Measurements from ENCODE around the gene ARHGAP26. TPM values are rescaled to one million over a fixed set of nuclear protein-coding genes. Genes with fewer than 3 reads are reported as not detected.

Gene ARHGAP26
- total and polyA plus RNA-seq, 2 experiments from 2014 or later: 9.5 to 16.8 TPM

DNA sequence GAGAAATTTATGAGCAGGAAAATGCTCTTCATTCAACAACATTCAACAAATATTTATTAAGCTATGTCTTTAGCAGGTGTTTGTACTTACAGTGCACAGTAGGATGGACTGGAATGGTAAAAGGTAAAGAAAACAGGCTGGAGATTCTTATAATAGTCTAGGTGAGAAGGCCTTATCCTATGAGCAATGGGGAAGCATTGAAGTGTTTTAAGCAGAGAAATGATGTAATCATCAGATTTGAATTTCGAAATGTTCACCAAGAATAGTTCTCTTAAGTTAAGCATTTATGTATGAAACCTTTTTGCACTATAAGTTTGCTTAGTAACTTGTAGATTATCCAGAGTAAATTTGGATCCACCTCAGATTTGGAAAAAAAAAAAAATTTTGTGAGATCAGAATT is 424.0 kb downstream of the ARHGAP26 start (continued):
- TF ChIP-seq, protein P1, sequence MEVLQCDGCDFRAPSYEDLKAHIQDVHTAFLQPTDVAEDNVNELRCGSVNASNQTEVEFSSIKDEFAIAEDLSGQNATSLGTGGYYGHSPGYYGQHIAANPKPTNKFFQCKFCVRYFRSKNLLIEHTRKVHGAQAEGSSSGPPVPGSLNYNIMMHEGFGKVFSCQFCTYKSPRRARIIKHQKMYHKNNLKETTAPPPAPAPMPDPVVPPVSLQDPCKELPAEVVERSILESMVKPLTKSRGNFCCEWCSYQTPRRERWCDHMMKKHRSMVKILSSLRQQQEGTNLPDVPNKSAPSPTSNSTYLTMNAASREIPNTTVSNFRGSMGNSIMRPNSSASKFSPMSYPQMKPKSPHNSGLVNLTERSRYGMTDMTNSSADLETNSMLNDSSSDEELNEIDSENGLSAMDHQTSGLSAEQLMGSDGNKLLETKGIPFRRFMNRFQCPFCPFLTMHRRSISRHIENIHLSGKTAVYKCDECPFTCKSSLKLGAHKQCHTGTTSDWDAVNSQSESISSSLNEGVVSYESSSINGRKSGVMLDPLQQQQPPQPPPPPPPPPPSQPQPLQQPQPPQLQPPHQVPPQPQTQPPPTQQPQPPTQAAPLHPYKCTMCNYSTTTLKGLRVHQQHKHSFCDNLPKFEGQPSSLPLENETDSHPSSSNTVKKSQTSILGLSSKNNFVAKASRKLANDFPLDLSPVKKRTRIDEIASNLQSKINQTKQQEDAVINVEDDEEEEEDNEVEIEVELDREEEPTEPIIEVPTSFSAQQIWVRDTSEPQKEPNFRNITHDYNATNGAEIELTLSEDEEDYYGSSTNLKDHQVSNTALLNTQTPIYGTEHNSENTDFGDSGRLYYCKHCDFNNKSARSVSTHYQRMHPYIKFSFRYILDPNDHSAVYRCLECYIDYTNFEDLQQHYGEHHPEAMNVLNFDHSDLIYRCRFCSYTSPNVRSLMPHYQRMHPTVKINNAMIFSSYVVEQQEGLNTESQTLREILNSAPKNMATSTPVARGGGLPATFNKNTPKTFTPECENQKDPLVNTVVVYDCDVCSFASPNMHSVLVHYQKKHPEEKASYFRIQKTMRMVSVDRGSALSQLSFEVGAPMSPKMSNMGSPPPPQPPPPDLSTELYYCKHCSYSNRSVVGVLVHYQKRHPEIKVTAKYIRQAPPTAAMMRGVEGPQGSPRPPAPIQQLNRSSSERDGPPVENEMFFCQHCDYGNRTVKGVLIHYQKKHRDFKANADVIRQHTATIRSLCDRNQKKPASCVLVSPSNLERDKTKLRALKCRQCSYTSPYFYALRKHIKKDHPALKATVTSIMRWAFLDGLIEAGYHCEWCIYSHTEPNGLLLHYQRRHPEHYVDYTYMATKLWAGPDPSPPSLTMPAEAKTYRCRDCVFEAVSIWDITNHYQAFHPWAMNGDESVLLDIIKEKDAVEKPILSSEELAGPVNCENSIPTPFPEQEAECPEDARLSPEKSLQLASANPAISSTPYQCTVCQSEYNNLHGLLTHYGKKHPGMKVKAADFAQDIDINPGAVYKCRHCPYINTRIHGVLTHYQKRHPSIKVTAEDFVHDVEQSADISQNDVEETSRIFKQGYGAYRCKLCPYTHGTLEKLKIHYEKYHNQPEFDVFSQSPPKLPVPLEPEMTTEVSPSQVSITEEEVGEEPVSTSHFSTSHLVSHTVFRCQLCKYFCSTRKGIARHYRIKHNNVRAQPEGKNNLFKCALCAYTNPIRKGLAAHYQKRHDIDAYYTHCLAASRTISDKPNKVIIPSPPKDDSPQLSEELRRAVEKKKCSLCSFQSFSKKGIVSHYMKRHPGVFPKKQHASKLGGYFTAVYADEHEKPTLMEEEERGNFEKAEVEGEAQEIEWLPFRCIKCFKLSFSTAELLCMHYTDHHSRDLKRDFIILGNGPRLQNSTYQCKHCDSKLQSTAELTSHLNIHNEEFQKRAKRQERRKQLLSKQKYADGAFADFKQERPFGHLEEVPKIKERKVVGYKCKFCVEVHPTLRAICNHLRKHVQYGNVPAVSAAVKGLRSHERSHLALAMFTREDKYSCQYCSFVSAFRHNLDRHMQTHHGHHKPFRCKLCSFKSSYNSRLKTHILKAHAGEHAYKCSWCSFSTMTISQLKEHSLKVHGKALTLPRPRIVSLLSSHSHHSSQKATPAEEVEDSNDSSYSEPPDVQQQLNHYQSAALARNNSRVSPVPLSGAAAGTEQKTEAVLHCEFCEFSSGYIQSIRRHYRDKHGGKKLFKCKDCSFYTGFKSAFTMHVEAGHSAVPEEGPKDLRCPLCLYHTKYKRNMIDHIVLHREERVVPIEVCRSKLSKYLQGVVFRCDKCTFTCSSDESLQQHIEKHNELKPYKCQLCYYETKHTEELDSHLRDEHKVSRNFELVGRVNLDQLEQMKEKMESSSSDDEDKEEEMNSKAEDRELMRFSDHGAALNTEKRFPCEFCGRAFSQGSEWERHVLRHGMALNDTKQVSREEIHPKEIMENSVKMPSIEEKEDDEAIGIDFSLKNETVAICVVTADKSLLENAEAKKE (CRISPR knock-in tag; IDR thresholded peaks at IDR 0.05): no peak
- no peak for TF ChIP-seq CREB1 (CRISPR knock-in tag; IDR thresholded peaks at IDR 0.05; ENCODE audit: low read depth)
- no peak for TF ChIP-seq JUNB (IDR thresholded peaks at IDR 0.05; ENCODE audit: unreplicated experiment)
- TF ChIP-seq EZH2phosphoT487 (IDR thresholded peaks at IDR 0.05; ENCODE audit: unreplicated experiment): no peak
- TF ChIP-seq ZNF331 (CRISPR knock-in tag; IDR thresholded peaks at IDR 0.05; ENCODE audit: low read depth): no peak

DNA sequence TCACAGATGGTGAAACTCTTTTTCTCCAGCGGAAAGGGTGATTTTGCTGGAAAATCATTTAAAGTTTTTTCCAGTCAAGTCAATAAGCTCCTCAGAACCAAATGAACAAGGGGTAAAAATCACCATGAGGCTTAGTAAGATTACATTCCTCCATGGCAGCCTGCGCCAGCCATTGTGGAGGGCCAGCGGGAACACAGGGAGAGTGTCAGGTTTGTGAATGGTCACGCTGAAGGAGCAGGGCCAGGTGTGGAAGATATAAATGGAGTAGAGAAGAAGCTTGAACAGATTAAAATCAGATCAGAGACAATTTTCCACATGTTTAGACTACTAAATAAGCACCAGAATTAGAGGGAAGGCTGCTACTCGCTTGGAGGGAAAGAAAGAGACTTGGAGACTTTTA is 424.5 kb downstream of the ARHGAP26 start:
- H3F3A ChIP-seq (replicated peaks; ENCODE audit: low read depth): no peaks in the 10 kb centered on the region
- no peaks in the 10 kb centered on the region for H4K20me1 ChIP-seq (replicated peaks; ENCODE audit: insufficient read depth)
- no peak for ATAC-seq
- no peak overlapping the region for H2AFZ ChIP-seq
- peaks cover 8% of the 10 kb centered on the region for H3K9me3 Mint-ChIP-seq
- no peak overlapping the region for H3K4me3 Mint-ChIP-seq
- H3K27me3 Mint-ChIP-seq (ENCODE audit: insufficient read depth, low read depth, poor library complexity): peaks cover 2% of the 10 kb centered on the region
- H3K27ac Mint-ChIP-seq: no peak overlapping the region
- peaks cover 9% of the 10 kb centered on the region; the same call in 2 of the 3 replicates for H3K36me3 Mint-ChIP-seq (ENCODE audit: low read depth)
- H3K4me2 ChIP-seq: no peak overlapping the region
- peaks cover 4% of the 10 kb centered on the region; the same call in 1 of the 2 replicates for H3K9me2 ChIP-seq (ENCODE audit: insufficient read depth)
- no peak overlapping the region for H3K4me3 ChIP-seq
- no peaks in the 10 kb centered on the region for H3K79me2 ChIP-seq (replicated peaks; ENCODE audit: insufficient read depth)
- H3K4me1 ChIP-seq (ENCODE audit: insufficient read depth): no peaks in the 10 kb centered on the region
- H3K27me3 ChIP-seq (ENCODE audit: insufficient read depth): no peaks in the 10 kb centered on the region
- no peaks in the 10 kb centered on the region for H3K4me1 Mint-ChIP-seq
- DNase-seq (ENCODE audit: low spot score): no peak
- no peaks in the 10 kb centered on the region for H3K36me3 ChIP-seq (ENCODE audit: insufficient read depth)
- H3K27ac ChIP-seq (ENCODE audit: low read depth): no peak overlapping the region
- TF ChIP-seq, protein P2, sequence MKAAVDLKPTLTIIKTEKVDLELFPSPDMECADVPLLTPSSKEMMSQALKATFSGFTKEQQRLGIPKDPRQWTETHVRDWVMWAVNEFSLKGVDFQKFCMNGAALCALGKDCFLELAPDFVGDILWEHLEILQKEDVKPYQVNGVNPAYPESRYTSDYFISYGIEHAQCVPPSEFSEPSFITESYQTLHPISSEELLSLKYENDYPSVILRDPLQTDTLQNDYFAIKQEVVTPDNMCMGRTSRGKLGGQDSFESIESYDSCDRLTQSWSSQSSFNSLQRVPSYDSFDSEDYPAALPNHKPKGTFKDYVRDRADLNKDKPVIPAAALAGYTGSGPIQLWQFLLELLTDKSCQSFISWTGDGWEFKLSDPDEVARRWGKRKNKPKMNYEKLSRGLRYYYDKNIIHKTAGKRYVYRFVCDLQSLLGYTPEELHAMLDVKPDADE (IDR thresholded peaks at IDR 0.05): no peak
- TF ChIP-seq EZH2phosphoT487 (IDR thresholded peaks at IDR 0.05; ENCODE audit: unreplicated experiment): no peak
- TF ChIP-seq STAT1 (IDR thresholded peaks at IDR 0.05; ENCODE audit: unreplicated experiment): no peak
- TF ChIP-seq NANOG (IDR thresholded peaks at IDR 0.05; ENCODE audit: borderline replicate concordance): no peak
- TF ChIP-seq POLR2AphosphoS5 (IDR thresholded peaks at IDR 0.05; ENCODE audit: low read depth): no peak
- no peak for TF ChIP-seq CREB1 (CRISPR knock-in tag; IDR thresholded peaks at IDR 0.05; ENCODE audit: low read depth)
- no peak for TF ChIP-seq REST (IDR thresholded peaks at IDR 0.05; ENCODE audit: unreplicated experiment)

Measured in GM23338 (cell line).